ENCODE measurements around the gene RBM4.
"Not testable (repeated sequence)": the region's sequence is repeated elsewhere in the genome, so short reads cannot be mapped to it uniquely, and the experiment has no call there.

The RBM4 gene

DNA sequence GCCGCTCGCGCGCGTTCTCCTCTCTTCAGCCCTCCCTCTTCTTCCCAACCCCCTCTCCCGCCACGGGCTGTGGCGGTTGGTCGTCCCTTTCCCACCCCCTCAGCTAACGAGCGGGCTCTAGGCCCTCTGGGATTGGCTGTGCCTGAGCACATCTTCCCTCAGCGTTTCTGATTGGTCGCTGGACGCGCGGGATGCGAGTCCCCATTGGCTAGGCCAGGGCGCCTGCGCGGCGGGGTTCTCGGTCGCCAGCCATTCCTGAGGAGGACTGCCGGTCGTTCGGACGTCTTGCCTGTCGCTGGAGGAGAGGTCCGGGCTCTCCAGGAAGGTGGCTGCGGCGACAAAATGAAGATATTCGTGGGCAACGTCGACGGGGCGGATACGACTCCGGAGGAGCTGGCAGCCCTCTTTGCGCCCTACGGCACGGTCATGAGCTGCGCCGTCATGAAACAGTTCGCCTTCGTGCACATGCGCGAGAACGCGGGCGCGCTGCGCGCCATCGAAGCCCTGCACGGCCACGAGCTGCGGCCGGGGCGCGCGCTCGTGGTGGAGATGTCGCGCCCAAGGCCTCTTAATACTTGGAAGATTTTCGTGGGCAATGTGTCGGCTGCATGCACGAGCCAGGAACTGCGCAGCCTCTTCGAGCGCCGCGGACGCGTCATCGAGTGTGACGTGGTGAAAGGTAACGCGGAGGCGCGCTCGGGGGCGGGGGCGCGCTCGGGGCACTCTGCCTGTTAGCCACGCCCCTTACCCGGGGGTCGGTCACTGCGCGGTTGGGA is 21.9 kb upstream of the RBM4 start, which contains the start of gene RBM14:
RBM14 (plus strand) TSS at position 252 of the 776 bp plus-strand sequence; CDS start at position 343, 91 bp downstream.
- peak; percentile 95 to 97 for DNase-seq (ENCODE audit: low read depth in 2 of 2)

DNA sequence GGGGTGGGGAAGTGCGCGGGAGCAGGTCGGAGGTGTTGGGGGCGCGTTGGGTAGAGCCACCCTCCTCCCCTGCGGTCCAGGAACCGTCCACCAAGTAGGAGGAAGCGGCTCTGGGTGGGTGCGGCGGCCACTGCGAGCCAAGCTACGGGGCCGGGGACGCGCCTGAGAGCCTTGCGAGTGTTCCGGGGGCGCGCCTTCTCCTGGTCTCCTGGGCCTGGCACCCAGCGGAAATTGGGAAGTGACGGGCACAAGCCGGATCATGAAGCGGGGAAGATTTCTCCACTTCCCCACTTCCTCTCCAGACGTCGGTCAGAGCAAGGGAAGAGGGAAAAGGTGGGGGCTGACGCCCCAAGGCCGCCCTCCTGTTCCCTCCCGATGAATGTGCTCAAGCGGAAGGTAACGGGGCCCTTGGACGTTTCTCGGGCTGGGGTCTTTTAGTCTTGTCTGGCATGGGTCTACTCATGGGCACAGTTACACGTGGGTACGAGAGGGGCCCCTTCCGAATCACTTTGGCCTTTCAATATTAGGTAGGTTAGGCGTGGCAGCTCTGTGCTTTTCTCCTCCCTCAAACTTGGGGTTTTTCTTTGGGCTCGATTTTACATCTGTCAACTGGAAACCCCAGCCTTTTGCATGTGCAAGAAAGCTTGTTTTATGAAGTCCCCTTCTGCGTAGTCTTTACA is 21.2 kb upstream of the RBM4 start:
- DNase-seq (ENCODE audit: low read depth in 2 of 2) = no peak

DNA sequence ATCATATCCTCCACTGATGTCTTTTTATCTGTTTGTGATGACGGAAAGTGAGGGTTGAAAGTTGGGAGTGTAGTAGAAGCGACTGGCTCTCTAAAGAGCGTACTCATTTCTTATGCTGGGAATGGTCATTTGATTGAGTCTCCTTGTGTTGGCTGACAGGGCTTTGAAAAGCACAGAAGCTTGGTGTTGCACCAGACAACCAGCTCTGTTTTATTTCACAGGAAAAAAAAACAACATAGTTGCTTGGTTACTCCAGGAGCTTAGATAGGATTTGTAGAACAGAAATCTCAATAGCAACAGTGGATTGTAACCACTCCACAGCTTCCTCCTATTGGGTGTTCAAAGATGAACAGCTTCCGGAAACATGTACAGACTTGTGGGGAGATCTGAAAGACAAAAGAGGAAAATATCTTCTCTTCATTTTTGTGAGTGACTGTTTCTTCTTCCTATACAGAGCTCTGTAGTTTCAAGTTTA is 19.4 kb upstream of the RBM4 start:
- DNase-seq (ENCODE audit: low read depth in 2 of 2) = no peak

DNA sequence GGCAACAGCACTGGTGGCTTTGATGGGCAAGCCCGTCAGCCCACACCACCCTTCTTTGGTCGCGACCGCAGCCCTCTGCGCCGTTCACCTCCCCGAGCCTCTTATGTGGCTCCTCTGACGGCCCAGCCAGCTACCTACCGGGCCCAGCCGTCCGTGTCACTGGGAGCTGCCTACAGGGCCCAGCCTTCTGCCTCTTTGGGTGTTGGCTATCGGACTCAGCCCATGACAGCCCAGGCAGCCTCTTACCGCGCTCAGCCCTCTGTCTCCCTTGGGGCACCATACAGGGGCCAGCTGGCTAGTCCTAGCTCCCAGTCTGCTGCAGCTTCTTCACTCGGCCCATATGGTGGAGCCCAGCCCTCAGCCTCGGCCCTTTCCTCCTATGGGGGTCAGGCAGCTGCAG is 14.1 kb upstream of the RBM4 start:
- DNase-seq (ENCODE audit: low read depth in 2 of 2) = no peak

DNA sequence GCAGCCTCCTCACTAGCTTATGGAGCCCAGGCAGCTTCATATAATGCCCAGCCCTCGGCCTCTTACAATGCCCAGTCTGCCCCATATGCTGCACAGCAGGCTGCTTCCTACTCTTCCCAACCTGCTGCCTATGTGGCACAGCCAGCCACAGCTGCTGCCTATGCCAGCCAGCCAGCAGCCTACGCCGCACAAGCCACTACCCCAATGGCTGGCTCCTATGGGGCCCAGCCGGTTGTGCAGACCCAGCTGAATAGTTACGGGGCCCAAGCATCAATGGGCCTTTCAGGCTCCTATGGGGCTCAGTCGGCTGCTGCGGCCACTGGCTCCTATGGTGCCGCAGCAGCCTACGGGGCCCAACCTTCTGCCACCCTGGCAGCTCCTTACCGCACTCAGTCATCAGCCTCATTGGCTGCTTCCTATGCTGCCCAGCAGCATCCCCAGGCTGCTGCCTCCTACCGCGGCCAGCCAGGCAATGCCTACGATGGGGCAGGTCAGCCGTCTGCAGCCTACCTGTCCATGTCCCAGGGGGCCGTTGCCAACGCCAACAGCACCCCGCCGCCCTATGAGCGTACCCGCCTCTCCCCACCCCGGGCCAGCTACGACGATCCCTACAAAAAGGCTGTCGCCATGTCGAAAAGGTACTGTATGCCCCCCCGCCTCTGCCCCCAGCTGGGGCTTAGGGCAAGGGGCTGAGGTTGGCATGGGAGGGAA is 13.3 kb upstream of the RBM4 start:
- DNase-seq (ENCODE audit: low read depth in 2 of 2) = no peak

DNA sequence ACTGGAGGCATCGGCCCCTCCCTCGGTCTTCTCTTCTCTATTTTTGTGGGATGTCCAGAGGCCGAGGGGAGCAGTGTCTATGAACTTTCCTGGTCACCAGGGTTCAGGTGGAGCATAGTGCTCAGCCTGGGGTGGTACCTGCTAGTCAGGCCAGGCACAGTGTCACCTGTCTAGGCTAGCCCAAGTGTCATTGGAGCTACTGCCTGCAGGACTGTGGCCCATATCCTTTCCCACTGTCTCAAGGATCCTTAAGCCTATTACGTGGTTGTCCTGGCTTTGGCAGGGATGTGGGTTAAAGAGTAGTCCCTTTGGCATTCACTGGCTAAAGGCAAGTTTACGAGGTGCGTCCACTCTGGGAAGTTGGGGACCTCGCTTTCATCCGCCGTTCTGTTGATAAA is 12.8 kb upstream of the RBM4 start:
- no peak for DNase-seq (ENCODE audit: low read depth in 2 of 2)

DNA sequence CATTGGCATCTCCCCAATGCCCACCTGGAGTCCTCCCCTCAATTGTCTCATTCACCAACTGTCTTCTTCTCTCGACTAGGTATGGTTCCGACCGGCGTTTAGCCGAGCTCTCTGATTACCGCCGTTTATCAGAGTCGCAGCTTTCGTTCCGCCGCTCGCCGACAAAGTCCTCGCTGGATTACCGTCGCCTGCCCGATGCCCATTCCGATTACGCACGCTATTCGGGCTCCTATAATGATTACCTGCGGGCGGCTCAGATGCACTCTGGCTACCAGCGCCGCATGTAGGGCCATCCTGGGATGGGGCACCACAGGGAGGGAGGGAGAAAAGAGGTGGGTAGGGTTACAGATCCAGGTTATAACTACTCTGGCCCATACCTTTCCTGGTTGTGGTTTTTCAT is 12.1 kb upstream of the RBM4 start:
- DNase-seq (ENCODE audit: low read depth in 2 of 2) = no peak

DNA sequence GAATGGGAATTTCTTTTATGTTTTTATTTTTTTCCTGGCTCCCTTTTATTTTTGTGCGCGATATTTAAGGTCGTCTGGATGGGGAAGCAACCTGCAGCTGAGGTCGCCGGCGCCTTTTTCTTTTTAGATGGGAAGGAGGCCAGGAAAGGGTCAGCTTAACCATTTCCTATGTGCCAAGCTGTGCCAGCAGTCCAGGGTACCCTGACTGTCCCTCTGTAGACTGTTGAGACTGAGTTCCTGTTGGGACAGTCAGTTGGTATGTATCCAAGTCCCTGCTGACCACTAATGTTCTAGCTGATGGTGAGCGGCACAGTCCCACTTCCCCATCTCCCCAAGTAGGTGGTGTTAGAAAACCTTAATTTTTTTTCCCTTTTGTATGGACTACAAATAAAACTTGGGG is 11.6 kb upstream of the RBM4 start:
- DNase-seq (ENCODE audit: low read depth in 2 of 2) = no peak

DNA sequence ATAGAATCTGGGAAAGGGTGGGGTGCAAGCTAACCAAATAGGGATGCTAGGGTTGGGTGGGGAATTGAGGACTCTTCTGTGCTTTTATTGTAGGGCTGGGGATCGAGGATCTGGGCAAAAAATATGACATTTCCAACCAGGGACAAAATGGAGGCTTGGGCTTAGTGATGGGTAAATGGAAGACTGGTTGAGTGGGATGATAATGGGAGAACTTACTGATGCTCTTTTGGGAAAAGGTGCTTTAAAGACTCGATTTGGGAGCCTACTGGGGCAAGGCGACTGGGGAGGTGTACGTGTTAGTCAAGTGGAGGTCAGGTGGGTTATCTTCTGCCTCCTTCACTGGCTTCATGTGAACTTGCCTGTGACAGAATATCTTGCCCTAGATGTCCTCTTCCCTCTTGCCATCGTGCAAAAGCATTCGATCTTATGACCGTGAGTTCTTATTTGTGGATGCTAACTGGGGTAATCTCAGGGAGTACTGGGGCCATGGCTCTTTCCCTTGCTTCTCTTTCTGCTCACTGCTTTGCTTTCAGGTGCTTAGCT is 10.4 kb upstream of the RBM4 start:
- DNase-seq (ENCODE audit: low read depth in 2 of 2) = no peak

DNA sequence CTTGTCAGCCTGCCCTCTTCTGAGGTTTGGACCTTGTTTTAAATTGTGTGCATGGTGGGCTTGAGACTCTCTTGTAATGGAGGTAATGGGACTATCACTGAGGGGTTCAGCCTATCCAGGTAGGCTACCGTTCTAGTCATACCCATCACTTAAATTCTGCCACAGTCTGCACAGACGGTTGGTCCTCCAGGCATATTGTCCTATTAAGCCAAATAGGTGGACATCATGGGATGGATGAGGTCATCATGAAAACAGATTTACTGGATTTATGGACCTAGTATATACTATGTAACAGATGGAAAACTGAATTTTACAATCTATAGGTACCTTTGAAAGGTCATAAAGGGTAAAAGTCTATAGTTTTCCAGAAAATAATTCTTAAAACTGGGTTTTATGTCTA is 9.1 kb upstream of the RBM4 start:
- no peak for DNase-seq (ENCODE audit: low read depth in 2 of 2)

DNA sequence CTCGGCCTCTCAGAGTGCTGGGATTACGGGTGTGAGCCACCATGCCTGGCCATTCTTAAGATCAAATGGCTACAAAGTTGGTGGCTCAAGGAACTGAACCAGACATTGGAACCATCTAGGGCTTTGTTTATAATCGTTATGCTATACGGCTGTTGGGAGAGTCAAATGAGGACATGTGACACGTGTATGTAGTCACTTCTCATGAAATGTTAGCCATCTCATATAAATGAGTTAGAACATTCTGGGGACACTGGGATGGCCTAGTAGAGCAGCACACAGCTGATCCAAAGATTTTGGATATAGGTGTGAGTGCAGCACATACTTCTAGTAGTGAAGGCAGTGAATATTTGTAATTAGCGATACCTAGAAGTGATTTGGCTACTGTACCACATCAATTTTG is 6.6 kb upstream of the RBM4 start:
- no peak for DNase-seq (ENCODE audit: low read depth in 2 of 2)

DNA sequence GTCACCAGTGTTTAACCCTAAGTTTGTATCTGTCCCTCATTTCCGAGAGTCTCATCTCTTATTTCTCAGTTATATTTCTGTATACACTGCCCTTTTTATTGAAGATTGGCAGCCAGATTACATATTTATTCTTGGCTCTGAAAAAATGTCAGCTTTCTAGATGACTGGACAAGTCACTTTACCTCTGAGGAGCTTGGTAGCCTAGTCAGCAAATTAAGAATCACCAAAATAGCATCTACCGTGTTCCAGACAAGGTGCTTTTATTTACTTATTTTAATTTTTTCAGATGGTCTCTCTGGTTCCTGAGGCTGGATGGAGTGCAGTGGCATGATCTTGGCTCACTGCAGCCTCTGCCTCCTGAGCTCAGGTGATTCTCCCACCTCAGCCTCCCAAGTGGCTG is 5.6 kb upstream of the RBM4 start:
- DNase-seq (ENCODE audit: low read depth in 2 of 2) = no peak

DNA sequence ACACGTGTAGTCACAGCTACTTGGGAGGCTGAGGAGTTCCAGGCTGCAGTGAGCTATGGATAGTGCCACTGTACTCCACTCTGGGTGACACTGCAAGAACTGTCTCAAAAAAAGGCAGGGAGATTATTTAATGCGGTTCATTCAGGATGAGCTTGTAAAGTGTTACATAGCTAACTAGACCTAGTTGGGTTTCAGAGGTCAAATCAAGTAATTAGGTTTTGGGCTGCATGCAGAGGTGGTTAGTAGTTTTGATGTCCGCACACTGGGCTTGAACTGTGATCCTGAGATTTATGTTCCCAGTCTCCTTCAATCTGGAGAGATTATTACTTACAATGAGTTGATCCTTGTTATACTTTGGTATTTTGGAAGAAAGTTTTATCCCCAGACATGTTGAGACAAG is 2.1 kb upstream of the RBM4 start:
- DNase-seq (ENCODE audit: low read depth in 2 of 2) = no peak

DNA sequence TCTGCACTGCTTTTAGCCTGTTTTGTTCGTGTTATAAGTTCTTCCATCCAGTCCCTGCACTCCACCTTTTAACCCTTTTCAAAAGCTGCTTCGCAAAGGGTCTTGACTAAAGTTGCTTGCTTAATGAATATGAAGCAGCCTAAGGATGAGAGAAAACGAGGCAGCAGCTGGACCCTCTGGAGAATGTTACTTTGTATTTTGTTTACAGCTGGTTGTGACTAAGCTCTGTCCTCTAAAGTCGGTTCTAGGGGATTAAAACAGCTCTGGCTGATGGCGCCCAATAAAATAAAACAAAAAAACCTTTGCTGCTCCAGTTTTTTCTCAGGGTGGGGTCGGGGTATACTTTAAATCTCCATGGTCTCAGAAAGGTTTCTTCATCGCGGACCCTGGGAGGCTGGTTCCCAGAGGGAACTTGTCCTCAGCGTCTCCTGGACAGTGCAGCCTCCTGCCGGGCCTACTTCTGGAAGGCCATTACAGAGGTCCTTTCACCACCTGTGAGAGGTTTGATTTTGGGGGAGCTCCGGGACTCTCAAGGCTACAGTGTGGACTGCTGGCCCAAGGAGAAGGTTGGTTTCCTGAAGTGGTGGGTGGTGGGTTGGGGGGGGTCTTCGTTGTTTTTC is 836 bp upstream of the RBM4 start:
- no peak for DNase-seq (ENCODE audit: low read depth in 2 of 2)

DNA sequence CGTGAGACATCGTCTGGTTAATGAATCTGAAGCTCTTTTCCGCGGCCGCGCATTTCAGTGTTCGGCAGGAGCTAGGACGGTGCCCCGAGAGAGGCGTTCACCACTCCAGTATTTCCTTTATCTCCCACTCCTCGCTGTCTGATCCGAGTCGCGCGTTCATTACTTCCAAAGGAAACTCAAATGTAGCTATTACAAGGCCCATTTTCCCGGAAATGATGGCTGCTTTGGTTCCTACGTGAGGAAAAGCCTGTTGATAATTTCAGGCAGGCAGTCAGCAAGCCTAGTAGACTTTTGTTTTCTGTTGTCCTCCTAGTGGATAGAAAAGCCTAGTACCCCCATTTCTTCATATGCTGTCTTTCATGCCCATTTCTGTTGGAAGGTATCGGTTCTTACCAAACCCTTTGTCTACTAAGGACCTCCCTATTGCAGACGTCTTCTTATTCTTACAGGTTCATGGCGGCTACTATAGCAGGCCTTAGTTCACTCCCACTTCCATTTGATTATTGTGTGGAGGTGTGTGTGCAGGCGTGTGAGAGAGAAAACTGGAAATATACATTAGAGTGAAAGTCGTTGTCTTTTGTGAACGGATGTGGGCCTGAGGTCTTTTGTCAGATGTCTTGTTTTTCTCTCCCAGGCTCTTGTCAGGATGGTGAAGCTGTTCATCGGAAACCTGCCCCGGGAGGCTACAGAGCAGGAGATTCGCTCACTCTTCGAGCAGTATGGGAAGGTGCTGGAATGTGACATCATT is 737 bp downstream of the RBM4 start:
- no peak for DNase-seq (ENCODE audit: low read depth in 2 of 2)

DNA sequence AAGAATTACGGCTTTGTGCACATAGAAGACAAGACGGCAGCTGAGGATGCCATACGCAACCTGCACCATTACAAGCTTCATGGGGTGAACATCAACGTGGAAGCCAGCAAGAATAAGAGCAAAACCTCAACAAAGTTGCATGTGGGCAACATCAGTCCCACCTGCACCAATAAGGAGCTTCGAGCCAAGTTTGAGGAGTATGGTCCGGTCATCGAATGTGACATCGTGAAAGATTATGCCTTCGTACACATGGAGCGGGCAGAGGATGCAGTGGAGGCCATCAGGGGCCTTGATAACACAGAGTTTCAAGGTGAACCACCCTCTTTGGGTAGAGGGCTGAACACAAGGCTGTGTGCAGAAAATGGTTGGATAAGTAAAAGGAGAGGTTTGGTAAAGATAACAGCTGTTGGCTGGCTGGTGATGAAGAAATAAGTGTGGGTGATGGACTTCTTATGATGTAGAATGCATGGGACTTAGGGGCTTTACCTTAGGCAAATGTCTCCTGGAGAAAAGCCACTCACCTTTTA is 1.4 kb downstream of the RBM4 start:
- DNase-seq (ENCODE audit: low read depth in 2 of 2) = not testable (repeated sequence)

DNA sequence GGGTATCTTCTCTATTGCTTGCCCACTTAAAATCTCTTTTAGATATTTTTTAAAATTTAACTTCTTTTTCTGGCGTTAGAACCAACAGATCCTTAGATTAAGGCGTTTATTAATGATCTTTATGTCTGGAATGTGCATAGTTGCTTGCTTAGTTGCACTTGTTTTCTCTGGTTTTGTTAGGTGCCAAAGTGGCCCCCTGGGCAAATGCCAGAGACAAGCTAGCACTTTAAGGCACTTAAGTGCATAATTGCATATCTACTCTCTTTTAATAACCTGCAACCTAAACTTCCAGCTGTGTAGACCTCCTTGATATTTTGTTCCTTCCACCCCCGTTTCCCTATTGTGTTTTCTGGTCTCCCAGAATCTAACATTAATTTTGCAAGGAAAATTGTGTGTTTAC is 3.3 kb downstream of the RBM4 start:
- DNase-seq (ENCODE audit: low read depth in 2 of 2) = no peak

DNA sequence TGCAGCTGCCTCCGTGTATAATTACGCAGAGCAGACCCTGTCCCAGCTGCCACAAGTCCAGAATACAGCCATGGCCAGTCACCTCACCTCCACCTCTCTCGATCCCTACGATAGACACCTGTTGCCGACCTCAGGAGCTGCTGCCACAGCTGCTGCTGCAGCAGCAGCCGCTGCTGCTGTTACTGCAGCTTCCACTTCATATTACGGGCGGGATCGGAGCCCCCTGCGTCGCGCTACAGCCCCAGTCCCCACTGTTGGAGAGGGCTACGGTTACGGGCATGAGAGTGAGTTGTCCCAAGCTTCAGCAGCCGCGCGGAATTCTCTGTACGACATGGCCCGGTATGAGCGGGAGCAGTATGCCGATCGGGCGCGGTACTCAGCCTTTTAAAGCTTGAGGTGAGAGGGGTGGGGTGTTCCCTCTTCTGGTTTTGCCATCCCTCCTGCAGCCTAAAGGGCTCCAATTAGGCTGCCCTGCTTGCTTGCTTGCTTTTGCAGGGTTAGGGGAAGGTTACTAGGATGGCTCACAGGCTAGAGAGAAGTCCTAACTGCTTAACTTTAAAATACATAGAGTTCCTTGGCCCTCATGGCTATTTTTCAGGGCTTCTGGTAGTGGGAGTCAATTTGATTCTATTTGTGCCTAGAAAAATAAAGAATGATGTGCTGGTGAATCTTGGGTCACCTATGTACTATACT is 5.4 kb downstream of the RBM4 start:
- DNase-seq (ENCODE audit: low read depth in 2 of 2) = no peak

DNA sequence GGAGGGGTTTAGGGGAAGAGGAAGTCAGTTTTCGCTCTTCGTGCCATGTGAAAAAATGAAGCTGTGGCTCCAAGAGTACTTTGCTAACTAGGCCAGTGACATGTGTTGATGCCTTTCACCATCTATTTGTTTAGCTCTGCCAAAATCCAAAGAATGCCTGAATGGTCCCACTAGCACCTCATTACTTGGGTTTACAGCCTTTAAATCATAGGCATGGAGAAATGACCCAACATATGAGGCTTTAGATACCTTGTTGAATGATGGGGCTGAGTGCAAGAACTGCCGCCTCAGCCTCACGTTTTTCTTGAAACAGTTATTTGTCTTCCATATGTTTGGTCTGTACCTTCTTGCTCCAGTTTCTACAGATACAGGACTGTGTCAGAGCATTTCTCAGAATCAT is 8.3 kb downstream of the RBM4 start:
- DNase-seq (ENCODE audit: low read depth in 2 of 2) = no peak

DNA sequence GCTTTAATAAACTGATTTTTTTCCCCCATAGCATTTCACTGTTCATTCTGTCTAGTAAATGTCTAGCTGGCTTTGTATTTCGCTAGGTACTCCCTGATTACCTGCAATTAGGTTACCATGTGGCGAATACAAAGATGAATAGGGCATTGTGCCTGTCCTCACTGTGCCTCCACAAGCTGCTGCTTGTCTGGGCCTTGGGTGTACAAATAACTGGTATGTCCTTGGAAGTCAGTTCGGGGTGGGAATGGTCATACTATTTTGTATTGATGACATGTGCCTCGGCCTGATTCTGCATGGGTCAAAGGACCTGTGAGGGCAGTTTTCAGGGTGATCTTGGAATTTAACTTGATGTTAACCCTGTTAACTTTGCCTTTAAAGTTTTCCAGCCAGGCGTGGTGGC is 11.4 kb downstream of the RBM4 start:
- no peak for DNase-seq (ENCODE audit: low read depth in 2 of 2)

Data from stimulated activated CD8-positive, alpha-beta memory T cell treated with anti-CD3 and anti-CD28 coated beads, Interleukin-15, amount 100 ng/mL, for 4 hours (primary cell).